GOT3 (cell line): ENCODE data around the gene RBM27.
"Not testable (repeated sequence)": the region's sequence is repeated elsewhere in the genome, so short reads cannot be mapped to it uniquely, and the experiment has no call there.

Experiments
- DNase-seq: peaks from one replicate; lab custom pipeline; 2025; ENCODE audit warnings: mixed read lengths; lab: John Stamatoyannopoulos, UW

RBM27 gene

GRCh38 chr5:146205499-146206202 lies 2.2 kb downstream of the RBM27 start:
- no peak for DNase-seq

- no peak for DNase-seq
Observed at GRCh38 chr5:146206257-146206656, 2.9 kb downstream of the RBM27 start.

- DNase-seq = no peak
Observed at GRCh38 chr5:146208916-146209522, 5.6 kb downstream of the RBM27 start.

- no peak for DNase-seq
Observed at GRCh38 chr5:146209714-146210113, 6.3 kb downstream of the RBM27 start.

GRCh38 chr5:146210810-146211209 lies 7.4 kb downstream of the RBM27 start:
- not testable (repeated sequence) for DNase-seq

GRCh38 chr5:146213210-146213826 lies 9.9 kb downstream of the RBM27 start:
- DNase-seq = no peak

- not testable (repeated sequence) for DNase-seq
Observed at GRCh38 chr5:146214881-146215280, 11.5 kb downstream of the RBM27 start.

GRCh38 chr5:146218168-146218567 lies 14.8 kb downstream of the RBM27 start:
- no peak for DNase-seq

- no peak for DNase-seq
Observed at GRCh38 chr5:146219243-146219642, 15.8 kb downstream of the RBM27 start.

GRCh38 chr5:146221234-146221633 lies 17.8 kb downstream of the RBM27 start:
- DNase-seq = no peak

GRCh38 chr5:146222005-146222404 lies 18.6 kb downstream of the RBM27 start:
- no peak for DNase-seq

GRCh38 chr5:146223179-146223578 lies 19.8 kb downstream of the RBM27 start:
- DNase-seq = no peak

- no peak for DNase-seq
Observed at GRCh38 chr5:146229222-146229621, 25.8 kb downstream of the RBM27 start.

- DNase-seq = no peak
Observed at GRCh38 chr5:146232223-146232622, 28.8 kb downstream of the RBM27 start.

- no peak for DNase-seq
Observed at GRCh38 chr5:146233441-146233840, 30.0 kb downstream of the RBM27 start.

GRCh38 chr5:146238973-146239372 lies 35.6 kb downstream of the RBM27 start:
- DNase-seq = no peak

- DNase-seq = no peak
Observed at GRCh38 chr5:146240951-146241350, 37.5 kb downstream of the RBM27 start.

- no peak for DNase-seq
Observed at GRCh38 chr5:146243247-146243646, 39.8 kb downstream of the RBM27 start.

- no peak for DNase-seq
Observed at GRCh38 chr5:146248561-146248960, 45.2 kb downstream of the RBM27 start.

GRCh38 chr5:146249801-146250200 lies 46.4 kb downstream of the RBM27 start:
- no peak for DNase-seq
